Ovary (tissue), 9 donors: ENCODE data around the gene TMPRSS12. TPM values are rescaled to one million over a fixed set of nuclear protein-coding genes. Genes with fewer than 3 reads are reported as not detected.

Experiments
- polyA plus RNA-seq, 2 donors: library from polyadenylated mRNA; stranded (reverse); fragments of 200-250 nt in 1 of 2; fragments of 350-450 nt in 1 of 2; fragmentation: Illumina TruSeq in 1 of 2; extraction: RNeasy Lipid Tissue Mini Kit (QIAGEN cat#74804) in 1 of 2; gene quantifications; one replicate each; pipeline ENCODE4 v1.2.3, GENCODE V29; 2013 to 2014
- small RNA-seq: library from RNA; depleted of rRNA; stranded (forward); fragments of <200 nt; gene quantifications from one replicate; pipeline ENCODE3, GENCODE V24; 2016
- total RNA-seq, 7 donors: library from RNA; depleted of rRNA in 2 of 7; stranded (reverse); fragments of >200 nt in 2 of 7; fragmentation: NEBNext Ultra II Directional in 3 of 7; extraction: Animal tissue kit (Norgen Biotek cat#: 25700) in 3 of 7; gene quantifications; one replicate each; pipeline versions ENCODE4 v1.1.0 to v1.2.4, GENCODE V29; 2016 to 2023
- donor health status: DM: no; HTN: no; CAD: no; lungs with moderate emphysema.
- donor health status: DM: no; HTN: no; CAD: no.
- donor health status: Bipolar disorder and iron deficiency.
- donor health status: DM: yes; HTN: yes; CAD: no.
- donor health status: DM: no; HTN: no; CAD: no.
- donor health status: DM: yes; HTN: yes; CAD: no.

TMPRSS12 gene
- total and polyA plus RNA-seq, 9 donors, result not detected

Small RNA genes within 50 kb of the gene (small RNA-seq; reads per million reads assigned to genes)
- not detected for gene AC013244.2
- not detected for gene RN7SL519P

Other genes with a start within 250 kb of the TMPRSS12 start
- 10 to 100 TPM; 22.3 to 55.6 (median 44.4) TPM for gene ATF1, start 78.8 kb upstream of the TMPRSS12 start, total RNA-seq
- 10 to 100 TPM; 17.9 to 25.8 TPM for gene ATF1, start 78.8 kb upstream of the TMPRSS12 start, polyA plus RNA-seq
- not detected for gene HIGD1C, start 109.6 kb downstream of the TMPRSS12 start, total RNA-seq
- gene HIGD1C, start 109.6 kb downstream of the TMPRSS12 start, polyA plus RNA-seq, result not detected
- gene SLC11A2, start 183.5 kb downstream of the TMPRSS12 start, total RNA-seq, result 10 to 100 TPM; 32.3 to 48.8 (median 41.1) TPM
- gene SLC11A2, start 183.5 kb downstream of the TMPRSS12 start, polyA plus RNA-seq, result 10 to 100 TPM; 13.6 to 24.2 TPM
- gene LETMD1, start 205.4 kb downstream of the TMPRSS12 start, total RNA-seq, result 10 to 100 TPM; 53.5 to 75.0 (median 68.4) TPM
- 100 to 1,000 TPM in 1 of 2 donors, 10 to 100 TPM in 1; 90.3 to 122 TPM for gene LETMD1, start 205.4 kb downstream of the TMPRSS12 start, polyA plus RNA-seq
- 10 to 100 TPM; 18.3 to 32.2 (median 28.7) TPM for gene CSRNP2, start 240.7 kb downstream of the TMPRSS12 start, total RNA-seq
- gene CSRNP2, start 240.7 kb downstream of the TMPRSS12 start, polyA plus RNA-seq, result 10 to 100 TPM; 16.1 to 22.7 TPM